SK-N-SH (cell line): ENCODE measurements around the gene MAD2L2. TPM values are rescaled to one million over a fixed set of nuclear protein-coding genes. Genes with fewer than 3 reads are reported as not detected.

ENCODE experiments used
- CTCF ChIA-PET: fragments of 300-600, 350-600 bp; formaldehyde crosslinking; extraction: SDS; loops from one replicate; lab custom pipeline; 2021; lab: Yijun Ruan, JAX
- POLR2A ChIA-PET: fragments of 350-600 bp; sonication (Branson Sonifier 250); formaldehyde crosslinking; extraction: SDS; loops from one replicate; lab custom pipeline; 2020; ENCODE audit warnings: antibody characterized with exemption, inconsistent platforms; lab: Yijun Ruan, JAX
- DNase-seq: peaks from one replicate; pipeline ENCODE4 v3.0.0; 2012
- H2AFZ ChIP-seq: fragments of 200-600 bp; sonication (generic); 2 replicates; pipeline ENCODE4 v1.8.1; 2016; ENCODE audit warnings: antibody characterized with exemption, mild to moderate bottlenecking, low read depth
- H3F3A ChIP-seq: fragments of 200-600 bp; sonication (generic); replicated peaks from 2 replicates; pipeline ENCODE3; 2016; ENCODE audit warnings: antibody characterized with exemption, mild to moderate bottlenecking; ENCODE audit not compliant: insufficient read depth
- H3K27ac ChIP-seq, 2 experiments: fragments of 200-500 bp in 1 of 2; fragments of 200-600 bp in 1 of 2; sonication (Bioruptor generic) in 1 of 2; sonication (generic), shearing (Covaris generic) in 1 of 2; 2 replicates each; pipeline versions ENCODE4 v1.5.1 to v1.6.1; 2014 to 2016; ENCODE audit warnings: low read depth in 2 of 2, inconsistent platforms in 1 of 2, low read length in 1 of 2, mild to moderate bottlenecking in 1 of 2, mixed read lengths in 1 of 2
- H3K27me3 ChIP-seq: fragments of 200-600 bp; sonication (generic), shearing (Covaris generic); 2 replicates; pipeline ENCODE4 v1.6.1; 2016; ENCODE audit warnings: mixed run types; ENCODE audit not compliant: insufficient read depth
- H3K36me3 ChIP-seq, 2 experiments: fragments of 200-500 bp in 1 of 2; fragments of 200-600 bp in 1 of 2; sonication (Bioruptor generic) in 1 of 2; sonication (generic) in 1 of 2; replicated peaks in 1 of 2; 2 replicates each; pipeline versions ENCODE3 to v1.5.1; 2014 to 2016; ENCODE audit warnings: low read length in 1 of 2, mild to moderate bottlenecking in 1 of 2; ENCODE audit not compliant: insufficient read depth in 2 of 2, control insufficient read depth in 1 of 2
- H3K4me1 ChIP-seq, 2 experiments: fragments of 200-500 bp in 1 of 2; fragments of 200-600 bp in 1 of 2; sonication (Bioruptor generic) in 1 of 2; sonication (generic), shearing (Covaris generic) in 1 of 2; 2 replicates each; pipeline versions ENCODE4 v1.5.1 to v1.6.1; 2014 to 2016; ENCODE audit warnings: low read depth in 1 of 2, low read length in 1 of 2, mixed run types in 1 of 2; ENCODE audit not compliant: insufficient read depth in 2 of 2, control insufficient read depth in 1 of 2
- H3K4me2 ChIP-seq: fragments of 200-600 bp; sonication (generic), shearing (Covaris generic); 2 replicates; pipeline ENCODE4 v1.6.1; 2017; ENCODE audit warnings: mixed run types
- H3K4me3 ChIP-seq, 2 experiments: fragments of 200-500 bp in 1 of 2; fragments of 200-600 bp in 1 of 2; sonication (Bioruptor generic) in 1 of 2; sonication (generic), shearing (Covaris generic) in 1 of 2; 2 replicates each; pipeline versions ENCODE4 v1.5.1 to v1.8.1; 2014 to 2016; ENCODE audit warnings: low read depth in 2 of 2, inconsistent platforms in 1 of 2, low read length in 1 of 2, mild to moderate bottlenecking in 1 of 2, mixed read lengths in 1 of 2, moderate library complexity in 1 of 2
- H3K79me2 ChIP-seq: fragments of 200-600 bp; sonication (generic); 2 replicates; pipeline ENCODE4 v1.8.1; 2017; ENCODE audit warnings: mild to moderate bottlenecking; ENCODE audit not compliant: insufficient read depth
- H3K9ac ChIP-seq: fragments of 200-600 bp; sonication (generic); 2 replicates; pipeline ENCODE4 v1.6.1; 2017; ENCODE audit warnings: mixed run types
- H3K9me2 ChIP-seq: fragments of 200-600 bp; sonication (generic); 2 replicates; pipeline ENCODE4 v1.6.1; 2017; ENCODE audit warnings: mixed run types
- H3K9me3 ChIP-seq: fragments of 200-600 bp; sonication (generic); 2 replicates; pipeline ENCODE4 v1.6.1; 2017; ENCODE audit warnings: mixed run types, mild to moderate bottlenecking, moderate library complexity
- H4K20me1 ChIP-seq: fragments of 200-600 bp; sonication (generic); 2 replicates; pipeline ENCODE4 v1.6.1; 2017; ENCODE audit warnings: mild to moderate bottlenecking, mixed run types; ENCODE audit not compliant: insufficient read depth
- CHD2 ChIP-seq: fragments of 150-350 bp; IDR thresholded peaks from 2 replicates; pipeline ENCODE4 v1.6.1; 2018; ENCODE audit warnings: low read length; ENCODE audit not compliant: partially characterized antibody
- ELF1 ChIP-seq: IDR thresholded peaks from 2 replicates; pipeline ENCODE4 v1.4.0; 2012
- EP300 ChIP-seq, 2 experiments: IDR thresholded peaks; 2 replicates each; pipeline versions ENCODE4 v1.4.0 to v1.6.1; 2012; ENCODE audit warnings: borderline replicate concordance in 1 of 2, low read depth in 1 of 2, low read length in 1 of 2
- EZH2phosphoT487 ChIP-seq: fragments of 200-600 bp; sonication (generic); IDR thresholded peaks from 2 replicates; pipeline ENCODE4 v1.6.1; 2017; ENCODE audit warnings: low read depth, mixed run types, mild to moderate bottlenecking, antibody characterized with exemption, moderate library complexity, borderline replicate concordance
- FOSL2 ChIP-seq: IDR thresholded peaks from 2 replicates; pipeline ENCODE4 v1.4.0; 2012; ENCODE audit warnings: low read depth, mild to moderate bottlenecking, moderate library complexity, borderline replicate concordance
- FOXJ3 ChIP-seq: sonication (generic); formaldehyde crosslinking; IDR thresholded peaks from 2 replicates; pipeline ENCODE4 v1.5.1; 2020; ENCODE audit warnings: mild to moderate bottlenecking, missing genetic modification reagents
- FOXM1 ChIP-seq: IDR thresholded peaks from 2 replicates; pipeline ENCODE4 v1.4.0; 2012; ENCODE audit warnings: low read depth, mild to moderate bottlenecking
- IRF3 ChIP-seq: fragments of 150-350 bp; IDR thresholded peaks from 2 replicates; pipeline ENCODE4 v1.6.1; 2016; ENCODE audit warnings: mild to moderate bottlenecking, low read depth, low read length
- JUND ChIP-seq: IDR thresholded peaks from 2 replicates; pipeline ENCODE4 v1.4.0; 2012
- MAX ChIP-seq: IDR thresholded peaks from 2 replicates; pipeline ENCODE4 v1.4.0; 2012; ENCODE audit warnings: low read depth
- MEF2A ChIP-seq: IDR thresholded peaks from 2 replicates; pipeline ENCODE4 v1.4.0; 2012; ENCODE audit warnings: low read depth, borderline replicate concordance
- MXI1 ChIP-seq: IDR thresholded peaks from 2 replicates; pipeline ENCODE4 v1.6.1; 2012; ENCODE audit warnings: mild to moderate bottlenecking, low read depth, low read length, improper control_type of control experiment
- NFIC ChIP-seq: IDR thresholded peaks from 2 replicates; pipeline ENCODE4 v1.4.0; 2012; ENCODE audit warnings: borderline replicate concordance
- PBX3 ChIP-seq: IDR thresholded peaks from 2 replicates; pipeline ENCODE4; 2012
- POLR2AphosphoS5 ChIP-seq: IDR thresholded peaks from 2 replicates; pipeline ENCODE4 v1.6.1; 2012; ENCODE audit warnings: low read depth, low read length
- RAD21 ChIP-seq: IDR thresholded peaks from 2 replicates; pipeline ENCODE4 v1.6.1; 2012; ENCODE audit warnings: mild to moderate bottlenecking, low read length
- RCOR1 ChIP-seq: fragments of 150-350 bp; IDR thresholded peaks from 2 replicates; pipeline ENCODE4 v1.6.1; 2017; ENCODE audit warnings: antibody characterized with exemption, low read length
- REST ChIP-seq: IDR thresholded peaks from 2 replicates; pipeline ENCODE4 v1.6.1; 2012; ENCODE audit warnings: mild to moderate bottlenecking, low read depth, low read length, moderate library complexity
- RXRA ChIP-seq: IDR thresholded peaks from 2 replicates; pipeline ENCODE4 v1.4.0; 2012; ENCODE audit warnings: low read depth, mild to moderate bottlenecking, borderline replicate concordance
- SIN3A ChIP-seq: IDR thresholded peaks from 2 replicates; pipeline ENCODE4 v1.6.1; 2012; ENCODE audit warnings: low read depth, mild to moderate bottlenecking, low read length, moderate library complexity, borderline replicate concordance
- TAF1 ChIP-seq: IDR thresholded peaks from 2 replicates; pipeline ENCODE4 v1.6.1; 2012; ENCODE audit warnings: low read depth, mild to moderate bottlenecking, low read length, moderate library complexity, borderline replicate concordance
- TCF12 ChIP-seq: IDR thresholded peaks from 2 replicates; pipeline ENCODE4 v1.4.0; 2012
- USF1 ChIP-seq: IDR thresholded peaks from 2 replicates; pipeline ENCODE4 v1.4.0; 2012; ENCODE audit warnings: low read depth, borderline replicate concordance
- USF2 ChIP-seq: fragments of 150-350 bp; IDR thresholded peaks from 2 replicates; pipeline ENCODE4 v1.6.1; 2017; ENCODE audit warnings: antibody characterized with exemption, low read length, low read depth, borderline replicate concordance
- YY1 ChIP-seq: IDR thresholded peaks from 2 replicates; pipeline ENCODE4 v1.4.0; 2012; ENCODE audit warnings: low read depth, mild to moderate bottlenecking
- WGBS: methylation state at CpG from one replicate; pipeline ENCODE4 v1.1.6; 2017; ENCODE audit warnings: low lambda C conversion rate; 5-methylcytosine and 5-hydroxymethylcytosine counted together
- polyA plus RNA-seq, 3 experiments: library from polyadenylated mRNA; depleted of rRNA; stranded (reverse); fragments of >200 nt; gene quantifications; 2 replicates each; pipeline ENCODE4 v1.2.3, GENCODE V29; 2012

The MAD2L2 gene
- polyA plus RNA-seq, 1 of the 3 experiments (the other 2 are of a cell fraction), result 94.0 TPM

- no peak for TF ChIP-seq RCOR1
- no peak for TF ChIP-seq EP300 (IDR thresholded peaks at IDR 0.05; ENCODE audit: borderline replicate concordance in 1 of 2, low read depth in 1 of 2, low read length in 1 of 2)
Observed at GRCh38 chr1:11693917-11694316, 13.0 kb upstream of the MAD2L2 start (continued).

- TF ChIP-seq POLR2AphosphoS5 (no peak), TCF12 (peak; percentile 71), FOSL2 (peak; percentile 82), EZH2phosphoT487 (no peak), FOXJ3 (no peak), TAF1 (no peak), IRF3 (no peak), SIN3A (no peak), CHD2 (no peak), YY1 (no peak), USF1 (no peak), ELF1 (no peak), PBX3 (peak; percentile 60), RCOR1 (no peak), USF2 (no peak), MEF2A (no peak), REST (no peak), FOXM1 (no peak), RXRA (no peak), MXI1 (no peak), RAD21 (no peak), JUND (peak; percentile 67), NFIC (peak; percentile 91), MAX (no peak; the same call in 1 of the 2 replicates)
- ChIA-PET POLR2A (no interaction called here), CTCF (interaction anchor here (0.8 to 2.7 kb wide), 5 partner anchors 9 to 43 kb away, joined by 3 to 10 read pairs (median 4); no protein-coding TSS in a partner anchor)
- Histone ChIP-seq H3K4me1 (peaks cover 6 to 15% of the 10 kb centered on the region in 2 experiments; a peak in 3 of 4 replicates), H3K27ac (peak overlapping the region in 1 of 2 experiments; percentile 13; a peak in 1 of 4 replicates), H2AFZ (no peak overlapping the region), H3K9me2 (no peaks in the 10 kb centered on the region), H3K79me2 (no peaks in the 10 kb centered on the region), H3K4me2 (peak overlapping the region; percentile 76; the same call in 1 of the 2 replicates), H3K9me3 (no peaks in the 10 kb centered on the region), H4K20me1 (0 out of 2 replicates have a peak, but pooled peaks cover 5% of the 10 kb centered on the region), H3K4me3 (no peak overlapping the region), H3K27me3 (peaks cover 14% of the 10 kb centered on the region), H3F3A (peaks cover 16% of the 10 kb centered on the region), H3K9ac (no peak overlapping the region), H3K36me3 (no peaks in the 10 kb centered on the region)
- DNase-seq, result no peak
- 14% methylated on average over 5 of the region's 6 CpGs for WGBS
Observed at GRCh38 chr1:11693024-11693590, 12.2 kb upstream of the MAD2L2 start.
